ENCODE data around the gene HIC1. TPM values are rescaled to one million over a fixed set of nuclear protein-coding genes. Genes with fewer than 3 reads are reported as not detected.

HIC1 gene
- total RNA-seq, 2 donors from 2014 or later, result 4.8 to 12.8 TPM

DNA sequence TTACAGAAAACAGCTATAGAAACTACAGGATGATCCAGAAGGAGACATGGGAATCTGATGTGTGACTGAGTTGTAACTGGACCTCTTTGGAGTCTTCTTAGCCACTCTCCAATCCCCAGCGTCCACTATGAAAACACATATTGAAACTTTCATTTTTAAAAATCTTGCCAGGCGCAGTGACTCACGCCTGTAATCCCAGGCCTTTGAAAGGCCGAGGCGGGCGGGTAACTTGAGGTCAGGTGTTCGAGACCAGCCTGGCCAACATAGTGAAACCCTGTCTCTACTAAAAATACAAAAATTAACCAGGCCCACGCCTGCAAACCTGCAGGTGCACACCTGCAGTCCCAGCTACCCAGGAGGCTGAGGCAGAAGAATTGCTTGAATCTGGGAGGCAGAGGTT, 53.3 kb downstream of the HIC1 start:
- no peak for DNase-seq
- intact Hi-C loops (cut with DNase I, micrococcal nuclease), result no loop called here
- ATAC-seq, result no peak

DNA sequence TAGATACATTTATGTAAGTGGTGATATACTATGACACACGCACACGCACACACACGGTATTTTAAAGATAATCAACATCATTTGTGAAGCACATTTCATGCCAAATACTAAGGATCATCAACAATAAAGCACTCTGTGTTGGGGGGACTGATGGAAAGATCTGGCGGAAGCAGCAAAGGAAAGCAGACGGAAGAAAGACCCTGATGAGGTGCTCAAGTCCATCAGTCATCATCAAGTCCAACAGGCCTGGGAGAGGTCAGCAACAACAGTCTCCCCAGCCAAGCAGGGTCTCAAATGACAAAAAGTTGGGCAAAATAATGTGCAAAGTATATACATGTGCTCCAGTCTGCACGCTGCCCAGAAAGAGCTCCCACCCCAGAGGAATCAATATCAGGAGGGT, 55.5 kb downstream of the HIC1 start:
- intact Hi-C loops (cut with DNase I, micrococcal nuclease), result no loop called here
- ATAC-seq (no peak), DNase-seq (no peak)

DNA sequence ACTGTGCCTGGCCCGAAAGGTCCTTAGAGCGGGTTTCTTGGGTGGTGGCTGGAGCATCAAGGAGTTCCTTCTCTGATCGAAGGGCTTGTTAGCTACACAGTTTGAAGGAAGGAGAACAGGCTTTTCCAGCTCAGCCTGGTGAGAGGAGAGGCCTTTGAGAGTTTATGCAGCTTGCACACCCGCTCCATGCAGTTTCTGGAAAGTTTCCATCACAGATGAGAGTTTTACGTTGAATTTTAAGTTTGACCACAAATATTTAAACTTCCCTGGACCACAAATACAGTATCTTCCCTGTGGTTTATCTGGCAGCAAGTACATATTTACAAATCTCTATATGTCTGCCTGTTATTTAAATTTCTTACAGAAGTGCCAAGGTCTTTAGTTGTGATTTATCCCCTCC, 56.8 kb downstream of the HIC1 start:
- no peak for DNase-seq
- no peak for ATAC-seq
- intact Hi-C loops (cut with DNase I, micrococcal nuclease), result no loop called here

Small RNA genes within 50 kb of the gene (microRNA-seq; reads per million reads assigned to microRNA genes)
- gene MIR132 (1,506 to 2,237 reads per million in 2 donors), gene MIR212 (57.6 to 120 reads per million in 2 donors)

Other genes starting within 250 kb of the HIC1 start
- 10 to 100 TPM in 1 of 2 donors, 1 to 10 TPM in 1; 10.0 to 13.6 TPM for gene SMYD4, start 225.2 kb upstream of the HIC1 start, total RNA-seq
- 10 to 100 TPM; 57.2 to 69.6 TPM for gene RPA1, start 225.1 kb upstream of the HIC1 start, total RNA-seq
- under 1 TPM; 0.15 to 0.36 TPM for gene RTN4RL1, start 29.8 kb upstream of the HIC1 start, total RNA-seq
- 10 to 100 TPM; 31.2 to 35.1 TPM for gene DPH1, start 24.9 kb upstream of the HIC1 start, total RNA-seq
- 10 to 100 TPM; 39.2 to 39.7 TPM for gene OVCA2, start 13.1 kb upstream of the HIC1 start, total RNA-seq
- 10 to 100 TPM; 27.8 to 29.4 TPM for gene SMG6, start 248.7 kb downstream of the HIC1 start, total RNA-seq
- 1 to 10 TPM; 8.5 to 9.9 TPM for gene SRR, start 248.8 kb downstream of the HIC1 start, total RNA-seq